Measurements from ENCODE around the gene DHCR7.

DNA sequence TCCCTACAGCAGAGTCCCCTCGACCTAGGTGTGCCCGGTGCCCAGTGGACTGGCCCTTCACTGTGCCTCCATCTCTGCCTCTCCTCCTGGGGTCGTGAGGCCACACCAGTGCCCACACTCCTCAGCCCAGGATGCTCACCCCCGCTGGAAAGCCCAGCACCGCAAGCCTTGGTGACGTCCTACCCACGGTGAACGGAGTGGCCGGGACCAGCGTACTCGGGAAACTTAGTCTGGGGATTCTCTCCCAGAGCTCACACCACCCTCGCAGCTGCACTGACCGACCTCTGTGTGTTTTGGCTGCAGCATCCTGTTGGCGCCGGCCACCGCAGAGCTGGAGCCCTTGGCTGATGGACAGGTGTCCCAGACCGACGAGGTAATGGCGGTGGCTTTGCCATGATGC lies 43.3 kb upstream of the DHCR7 start:
- TF ChIP-seq, protein P1, sequence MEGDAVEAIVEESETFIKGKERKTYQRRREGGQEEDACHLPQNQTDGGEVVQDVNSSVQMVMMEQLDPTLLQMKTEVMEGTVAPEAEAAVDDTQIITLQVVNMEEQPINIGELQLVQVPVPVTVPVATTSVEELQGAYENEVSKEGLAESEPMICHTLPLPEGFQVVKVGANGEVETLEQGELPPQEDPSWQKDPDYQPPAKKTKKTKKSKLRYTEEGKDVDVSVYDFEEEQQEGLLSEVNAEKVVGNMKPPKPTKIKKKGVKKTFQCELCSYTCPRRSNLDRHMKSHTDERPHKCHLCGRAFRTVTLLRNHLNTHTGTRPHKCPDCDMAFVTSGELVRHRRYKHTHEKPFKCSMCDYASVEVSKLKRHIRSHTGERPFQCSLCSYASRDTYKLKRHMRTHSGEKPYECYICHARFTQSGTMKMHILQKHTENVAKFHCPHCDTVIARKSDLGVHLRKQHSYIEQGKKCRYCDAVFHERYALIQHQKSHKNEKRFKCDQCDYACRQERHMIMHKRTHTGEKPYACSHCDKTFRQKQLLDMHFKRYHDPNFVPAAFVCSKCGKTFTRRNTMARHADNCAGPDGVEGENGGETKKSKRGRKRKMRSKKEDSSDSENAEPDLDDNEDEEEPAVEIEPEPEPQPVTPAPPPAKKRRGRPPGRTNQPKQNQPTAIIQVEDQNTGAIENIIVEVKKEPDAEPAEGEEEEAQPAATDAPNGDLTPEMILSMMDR (IDR thresholded peaks at IDR 0.05), result no peak
- no peak for TF ChIP-seq POLR2A (IDR thresholded peaks at IDR 0.05)

Measured in ovary (tissue), 3 donors.